SK-N-MC (cell line): ENCODE data around the gene HTR2B.

Experiments used
- EZH2 ChIP-seq: fragments of 200-600 bp; sonication (generic); IDR thresholded peaks from one replicate; pipeline ENCODE4 v1.6.1; 2017; ENCODE audit warnings: antibody characterized with exemption
- POLR2AphosphoS5 ChIP-seq: IDR thresholded peaks from 2 replicates; pipeline ENCODE4 v1.6.1; 2012; ENCODE audit warnings: mild to moderate bottlenecking, low read depth, low read length, borderline replicate concordance

- TF ChIP-seq EZH2 (no peak), POLR2AphosphoS5 (no peak)
Observed at GRCh38 chr2:231130336-231131056, 5.7 kb upstream of the HTR2B start.
